SK-N-SH treated with all-trans-retinoic acid at 6 μM for 48 hours (cell line): Measurements from ENCODE around the gene CNTNAP2.

Experiments
- ATAC-seq: fragments of 200-7000 bp; cut with Tn5 transposase; 3 replicates; pipeline ENCODE4 v1.9.1; 2020; ENCODE audit warnings: mild to moderate bottlenecking, moderate library complexity
- ARNTL ChIP-seq: fragments of 450-650 bp; formaldehyde crosslinking; IDR thresholded peaks from 2 replicates; pipeline ENCODE4 v1.5.0; 2020; ENCODE audit warnings: low read depth, mild to moderate bottlenecking, moderate library complexity, borderline replicate concordance
- BACH2 ChIP-seq: fragments of 250-450 bp; sonication (Bioruptor Pico); IDR thresholded peaks from 2 replicates; pipeline ENCODE4 v1.9.0; 2021; ENCODE audit warnings: mild to moderate bottlenecking, borderline replicate concordance
- CSDC2 ChIP-seq: fragments of 250-450 bp; sonication (Bioruptor Pico); IDR thresholded peaks from 2 replicates; pipeline ENCODE4 v1.5.0; 2020; ENCODE audit warnings: mild to moderate bottlenecking, moderate library complexity
- CSRNP3 ChIP-seq: fragments of 250-450 bp; sonication (Bioruptor Pico); IDR thresholded peaks from 2 replicates; pipeline ENCODE4 v1.5.1; 2021; ENCODE audit warnings: mild to moderate bottlenecking, moderate library complexity
- ESRRG ChIP-seq: fragments of 250-450 bp; sonication (Bioruptor Pico); IDR thresholded peaks from 2 replicates; pipeline ENCODE4 v1.6.1; 2021; ENCODE audit warnings: mild to moderate bottlenecking
- GLIS3 ChIP-seq: fragments of 250-450 bp; sonication (Bioruptor Pico); IDR thresholded peaks from 2 replicates; pipeline ENCODE4 v1.5.0; 2020; ENCODE audit warnings: mild to moderate bottlenecking, moderate library complexity
- ISL1 ChIP-seq: fragments of 250-450 bp; sonication (Bioruptor Pico); IDR thresholded peaks from 2 replicates; pipeline ENCODE4 v2.1.2; 2022; ENCODE audit warnings: mild to moderate bottlenecking, moderate library complexity
- OSR1 ChIP-seq: fragments of 250-450 bp; sonication (Bioruptor Pico); IDR thresholded peaks from 2 replicates; pipeline ENCODE4 v1.8.0; 2022; ENCODE audit warnings: moderate library complexity, mild to moderate bottlenecking, inconsistent platforms
- POU6F1 ChIP-seq: fragments of 250-450 bp; sonication (Bioruptor Pico); IDR thresholded peaks from 2 replicates; pipeline ENCODE4 v1.8.0; 2021; ENCODE audit warnings: low read depth, mild to moderate bottlenecking, moderate library complexity, borderline replicate concordance
- PPARA ChIP-seq: fragments of 250-450 bp; sonication (Bioruptor Pico); IDR thresholded peaks from 2 replicates; pipeline ENCODE4 v1.5.0; 2020; ENCODE audit warnings: mild to moderate bottlenecking, borderline replicate concordance
- RARB ChIP-seq: fragments of 250-450 bp; sonication (Bioruptor Pico); IDR thresholded peaks from 2 replicates; pipeline ENCODE4 v1.8.0; 2021; ENCODE audit warnings: mild to moderate bottlenecking, moderate library complexity
- SNAI2 ChIP-seq: fragments of 250-450 bp; sonication (Bioruptor Pico); IDR thresholded peaks from 2 replicates; pipeline ENCODE4 v1.5.0; 2020; ENCODE audit warnings: mild to moderate bottlenecking, moderate library complexity
- TCF4 ChIP-seq: fragments of 250-450 bp; sonication (Bioruptor Pico); IDR thresholded peaks from 2 replicates; pipeline ENCODE4 v1.8.0; 2021; ENCODE audit warnings: mild to moderate bottlenecking, moderate library complexity, borderline replicate concordance
- TOX ChIP-seq: fragments of 250-450 bp; sonication (Bioruptor Pico); IDR thresholded peaks from 2 replicates; pipeline ENCODE4 v1.8.0; 2021; ENCODE audit warnings: mild to moderate bottlenecking, moderate library complexity, borderline replicate concordance
- TSHZ2 ChIP-seq: fragments of 250-450 bp; sonication (Bioruptor Pico); IDR thresholded peaks from 2 replicates; pipeline ENCODE4 v1.5.0; 2020; ENCODE audit warnings: mild to moderate bottlenecking, moderate library complexity
- ZC3H10 ChIP-seq: fragments of 250-450 bp; sonication (Bioruptor Pico); IDR thresholded peaks from 2 replicates; pipeline ENCODE4 v1.5.1; 2021; ENCODE audit warnings: mild to moderate bottlenecking, moderate library complexity
- ZFP3 ChIP-seq: fragments of 250-450 bp; sonication (Bioruptor Pico); IDR thresholded peaks from 2 replicates; pipeline ENCODE4 v1.5.0; 2020; ENCODE audit warnings: mild to moderate bottlenecking, moderate library complexity
- ZFP30 ChIP-seq: fragments of 450-650 bp; formaldehyde crosslinking; IDR thresholded peaks from 2 replicates; pipeline ENCODE4 v1.5.0; 2022; ENCODE audit warnings: mild to moderate bottlenecking, moderate library complexity
- ZNF565 ChIP-seq: fragments of 450-650 bp; formaldehyde crosslinking; conservative IDR thresholded peaks from 2 replicates; pipeline ENCODE4 v1.5.0; 2020; ENCODE audit warnings: low read depth, mild to moderate bottlenecking, moderate library complexity
- ZNF70 ChIP-seq: fragments of 450-650 bp; formaldehyde crosslinking; IDR thresholded peaks from 2 replicates; pipeline ENCODE4 v1.5.0; 2020; ENCODE audit warnings: mild to moderate bottlenecking, moderate library complexity
- ZNF8 ChIP-seq: fragments of 450-650 bp; formaldehyde crosslinking; IDR thresholded peaks from 2 replicates; pipeline ENCODE4 v1.5.0; 2020; ENCODE audit warnings: mild to moderate bottlenecking, moderate library complexity
- TF ChIP-seq, protein P1 (sequence below): fragments of 250-450 bp; sonication (Bioruptor Pico); IDR thresholded peaks from 2 replicates; pipeline ENCODE4 v1.8.0; 2020; ENCODE audit warnings: mild to moderate bottlenecking, moderate library complexity, borderline replicate concordance
- TF ChIP-seq, protein P2 (sequence below): fragments of 250-450 bp; sonication (Bioruptor Pico); IDR thresholded peaks from 2 replicates; pipeline ENCODE4 v1.5.1; 2020; ENCODE audit warnings: low read depth, mild to moderate bottlenecking, moderate library complexity

CNTNAP2 gene

DNA sequence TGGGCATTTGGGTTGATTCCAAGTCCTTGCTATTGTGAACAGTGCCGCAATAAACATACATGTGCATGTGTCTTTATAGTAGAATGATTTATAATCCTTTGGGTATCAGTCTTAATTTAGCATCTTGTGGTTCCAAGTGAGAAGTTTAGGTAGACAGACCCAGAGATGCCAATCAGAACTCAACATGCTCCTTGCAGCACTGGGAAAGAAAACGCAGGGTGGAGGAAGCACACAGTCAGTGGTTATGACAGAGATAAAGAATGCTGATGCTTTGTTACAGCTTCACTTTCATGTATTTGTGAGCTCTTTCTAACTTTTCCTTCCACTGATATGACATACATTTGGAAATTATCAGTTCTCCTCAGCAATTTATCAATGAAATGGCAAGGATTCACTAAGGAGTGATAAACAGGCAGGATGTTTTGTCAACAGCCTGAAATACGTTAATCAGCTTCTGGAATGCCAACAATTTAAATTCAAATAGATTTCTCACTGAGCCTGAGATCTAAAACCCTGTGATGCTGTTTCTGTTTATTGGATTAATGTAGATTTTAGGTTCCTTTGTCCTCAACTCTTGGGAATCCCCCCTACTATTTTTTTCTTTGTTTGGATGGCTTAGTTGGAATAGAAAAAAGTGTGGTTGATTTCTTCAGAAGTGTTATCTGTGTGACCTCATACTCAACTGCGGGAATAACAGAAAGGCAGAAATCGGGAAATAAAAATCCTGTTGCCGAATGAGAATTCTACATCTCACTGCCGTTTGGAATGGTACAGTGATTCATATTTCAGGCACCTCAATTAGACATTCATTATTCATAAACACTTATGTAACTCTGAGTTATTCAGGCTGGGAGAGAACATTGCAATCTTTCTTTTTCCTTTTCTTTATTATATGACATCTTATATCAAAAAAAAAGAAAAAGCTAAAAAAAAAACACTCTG lies 675.0 kb downstream of the CNTNAP2 start:
- ATAC-seq, result no peak

GRCh38 chr7:146804620-146805019 lies 688.0 kb downstream of the CNTNAP2 start:
- no peak for ATAC-seq
- TF ChIP-seq OSR1 (CRISPR knock-in tag), result no peak
- TF ChIP-seq SNAI2 (CRISPR knock-in tag), result no peak
- no peak for TF ChIP-seq ZFP3 (CRISPR knock-in tag)
- no peak for TF ChIP-seq CSRNP3
- TF ChIP-seq GLIS3 (CRISPR knock-in tag), result no peak
- no peak for TF ChIP-seq BACH2 (CRISPR knock-in tag)
- no peak for TF ChIP-seq ZNF70 (CRISPR knock-in tag)
- no peak for TF ChIP-seq CSDC2 (CRISPR knock-in tag)
- no peak for TF ChIP-seq ZC3H10
- TF ChIP-seq ZNF565 (CRISPR knock-in tag), result no peak

More for the DNA sequence above, 675.0 kb downstream of the CNTNAP2 start:
- no peak for TF ChIP-seq ZNF8
- TF ChIP-seq TSHZ2, result no peak
- no peak for TF ChIP-seq PPARA (CRISPR knock-in tag)
- TF ChIP-seq RARB (CRISPR knock-in tag), result no peak
- no peak for TF ChIP-seq TCF4
- no peak for TF ChIP-seq CSRNP3
- no peak for TF ChIP-seq ARNTL (CRISPR knock-in tag)
- no peak for TF ChIP-seq ISL1 (CRISPR knock-in tag)
- TF ChIP-seq ZNF70 (CRISPR knock-in tag), result no peak
- no peak for TF ChIP-seq ZC3H10
- TF ChIP-seq, protein P1, sequence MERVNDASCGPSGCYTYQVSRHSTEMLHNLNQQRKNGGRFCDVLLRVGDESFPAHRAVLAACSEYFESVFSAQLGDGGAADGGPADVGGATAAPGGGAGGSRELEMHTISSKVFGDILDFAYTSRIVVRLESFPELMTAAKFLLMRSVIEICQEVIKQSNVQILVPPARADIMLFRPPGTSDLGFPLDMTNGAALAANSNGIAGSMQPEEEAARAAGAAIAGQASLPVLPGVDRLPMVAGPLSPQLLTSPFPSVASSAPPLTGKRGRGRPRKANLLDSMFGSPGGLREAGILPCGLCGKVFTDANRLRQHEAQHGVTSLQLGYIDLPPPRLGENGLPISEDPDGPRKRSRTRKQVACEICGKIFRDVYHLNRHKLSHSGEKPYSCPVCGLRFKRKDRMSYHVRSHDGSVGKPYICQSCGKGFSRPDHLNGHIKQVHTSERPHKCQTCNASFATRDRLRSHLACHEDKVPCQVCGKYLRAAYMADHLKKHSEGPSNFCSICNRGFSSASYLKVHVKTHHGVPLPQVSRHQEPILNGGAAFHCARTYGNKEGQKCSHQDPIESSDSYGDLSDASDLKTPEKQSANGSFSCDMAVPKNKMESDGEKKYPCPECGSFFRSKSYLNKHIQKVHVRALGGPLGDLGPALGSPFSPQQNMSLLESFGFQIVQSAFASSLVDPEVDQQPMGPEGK (CRISPR knock-in tag), result no peak
- TF ChIP-seq, protein P2, sequence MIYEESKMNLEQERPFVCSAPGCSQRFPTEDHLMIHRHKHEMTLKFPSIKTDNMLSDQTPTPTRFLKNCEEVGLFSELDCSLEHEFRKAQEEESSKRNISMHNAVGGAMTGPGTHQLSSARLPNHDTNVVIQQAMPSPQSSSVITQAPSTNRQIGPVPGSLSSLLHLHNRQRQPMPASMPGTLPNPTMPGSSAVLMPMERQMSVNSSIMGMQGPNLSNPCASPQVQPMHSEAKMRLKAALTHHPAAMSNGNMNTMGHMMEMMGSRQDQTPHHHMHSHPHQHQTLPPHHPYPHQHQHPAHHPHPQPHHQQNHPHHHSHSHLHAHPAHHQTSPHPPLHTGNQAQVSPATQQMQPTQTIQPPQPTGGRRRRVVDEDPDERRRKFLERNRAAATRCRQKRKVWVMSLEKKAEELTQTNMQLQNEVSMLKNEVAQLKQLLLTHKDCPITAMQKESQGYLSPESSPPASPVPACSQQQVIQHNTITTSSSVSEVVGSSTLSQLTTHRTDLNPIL (CRISPR knock-in tag), result no peak
- TF ChIP-seq TOX, result no peak
- no peak for TF ChIP-seq BACH2 (CRISPR knock-in tag)
- TF ChIP-seq CSDC2 (CRISPR knock-in tag), result no peak
- no peak for TF ChIP-seq ZFP3 (CRISPR knock-in tag)
- TF ChIP-seq ESRRG, result no peak
- TF ChIP-seq ZFP30 (CRISPR knock-in tag), result no peak
- TF ChIP-seq ZNF565 (CRISPR knock-in tag), result no peak
- TF ChIP-seq POU6F1 (CRISPR knock-in tag), result no peak
